NCI-H82 (cell line): ENCODE data around the gene ANKS6.
A peak's percentile ranks its signal among the peaks of the same experiment; 100 is the strongest.

Experiments used
- DNase-seq: peaks from one replicate; lab custom pipeline; 2025; lab: John Stamatoyannopoulos, UW

The ANKS6 gene

DNA sequence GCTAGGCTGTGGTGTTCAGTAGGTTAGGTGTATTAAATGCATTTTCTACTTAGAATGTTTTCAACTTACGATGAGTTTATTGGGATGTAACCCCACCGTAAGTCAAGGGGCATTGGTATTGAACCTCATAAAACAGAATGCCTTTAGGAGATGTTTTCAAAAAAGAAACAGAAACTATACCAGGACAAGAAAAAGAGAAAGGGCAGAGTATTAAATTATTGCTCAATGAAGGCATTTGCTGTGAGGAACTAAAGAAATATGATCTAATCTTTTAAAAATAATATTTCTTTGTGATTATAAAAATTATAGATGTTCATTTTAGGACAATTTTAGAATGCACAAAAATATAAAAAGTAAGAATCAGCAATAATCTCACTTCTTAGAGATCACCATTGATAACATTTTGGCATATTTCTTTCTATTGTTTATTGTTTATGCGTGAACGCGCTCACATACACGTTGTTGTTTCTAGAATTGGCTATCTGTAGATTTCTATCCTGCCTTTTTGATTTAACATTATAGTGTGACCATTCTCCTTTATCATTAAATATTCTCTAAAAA is 19.1 kb upstream of the ANKS6 start:
- no peak for DNase-seq

- no peak for DNase-seq
These were observed 14.8 kb upstream of the ANKS6 start for GRCh38 chr9:98811051-98811650.

GRCh38 chr9:98810102-98810842 is 13.9 kb upstream of the ANKS6 start:
- DNase-seq = peak; percentile 11

DNA sequence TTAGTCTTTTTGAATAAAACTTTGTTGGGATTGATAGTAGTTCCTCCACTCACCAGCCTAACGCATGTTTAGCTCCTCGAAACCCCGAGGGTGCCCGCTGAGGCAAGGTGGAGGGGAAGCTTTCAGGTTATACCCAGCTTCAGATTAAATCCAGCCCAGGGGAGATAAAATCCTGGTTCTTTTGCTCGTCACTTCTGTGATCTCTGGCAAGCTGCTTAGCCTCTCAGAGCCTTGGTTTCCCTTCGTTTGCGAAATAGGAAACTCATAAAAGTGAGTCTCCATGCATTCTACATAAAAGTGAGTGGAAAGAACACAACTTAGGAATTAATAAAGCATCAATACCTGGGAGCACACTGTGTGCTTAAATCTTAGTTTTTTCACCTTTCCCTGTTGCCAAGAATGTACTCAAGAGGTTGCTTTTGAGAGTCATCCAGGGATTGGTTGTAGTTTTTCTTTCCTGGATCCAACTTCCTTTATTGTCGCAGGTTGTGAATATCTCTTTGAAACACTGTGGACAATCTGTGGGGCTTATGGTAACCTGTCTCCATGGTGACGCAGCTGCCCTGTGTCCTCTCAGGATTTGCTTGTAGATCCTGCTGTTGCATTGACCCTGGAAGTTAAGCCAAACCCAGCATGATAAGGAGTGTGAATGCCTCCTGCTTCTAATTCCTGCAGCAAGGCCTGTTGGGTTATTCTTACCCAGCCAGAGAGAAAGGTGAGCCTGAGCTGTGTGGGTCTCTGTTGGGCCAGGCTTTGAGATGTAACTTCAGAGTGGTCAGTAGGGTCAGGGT is 13.2 kb upstream of the ANKS6 start:
- peak; percentile 67 for DNase-seq

- DNase-seq = no peak
These were observed 12.5 kb upstream of the ANKS6 start for GRCh38 chr9:98808875-98809274.

GRCh38 chr9:98808411-98808815 is 12.1 kb upstream of the ANKS6 start:
- no peak for DNase-seq

DNA sequence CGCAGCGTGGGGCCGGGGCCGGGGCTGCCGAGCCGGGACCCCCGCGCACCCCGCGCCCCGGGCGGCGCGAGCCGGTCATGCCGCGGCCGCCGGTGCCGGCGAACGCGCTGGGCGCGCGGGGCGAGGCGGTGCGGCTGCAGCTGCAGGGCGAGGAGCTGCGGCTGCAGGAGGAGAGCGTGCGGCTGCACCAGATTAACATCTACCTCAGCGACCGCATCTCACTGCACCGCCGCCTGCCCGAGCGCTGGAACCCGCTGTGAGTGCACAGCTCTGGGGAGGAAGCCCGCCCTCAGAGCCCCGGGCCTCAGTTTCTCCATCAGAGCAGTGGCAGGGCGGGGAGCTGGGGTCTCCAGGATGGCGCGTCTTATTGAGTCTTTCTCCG is 11.4 kb upstream of the ANKS6 start:
- DNase-seq = peak; percentile 45

DNA sequence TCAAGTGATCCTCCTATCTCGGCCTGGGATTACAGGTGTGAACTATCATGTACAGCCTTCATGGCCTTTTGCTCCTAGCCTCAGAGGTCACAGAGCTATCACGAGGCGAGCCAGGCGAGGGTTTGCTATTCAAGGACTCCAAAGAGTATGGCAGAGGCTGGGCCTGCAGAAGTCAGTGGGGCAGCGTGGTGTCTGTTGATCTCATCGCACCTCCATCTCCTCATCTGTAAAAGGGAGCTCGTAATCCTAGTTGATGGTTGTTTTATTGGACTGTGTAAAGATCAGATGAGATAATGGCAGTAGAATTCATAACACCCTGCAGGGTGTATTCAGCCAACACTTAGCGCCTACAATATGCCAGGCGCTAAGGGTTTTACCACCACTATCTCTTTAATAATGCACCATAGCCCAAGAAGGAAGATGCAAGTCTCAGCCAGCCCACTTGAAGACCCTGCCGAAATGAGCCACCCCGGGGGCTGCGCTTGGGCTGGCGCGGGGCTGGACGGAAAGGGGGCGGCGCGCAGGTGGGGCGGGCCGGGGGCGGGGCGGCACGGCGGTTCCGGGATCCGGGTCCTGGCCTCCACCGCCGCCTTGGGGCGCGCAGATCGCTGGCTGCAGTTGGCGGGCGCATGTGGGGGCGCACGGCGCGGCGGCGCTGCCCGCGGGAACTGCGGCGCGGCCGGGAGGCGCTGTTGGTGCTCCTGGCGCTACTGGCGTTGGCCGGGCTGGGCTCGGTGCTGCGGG is 10.9 kb upstream of the ANKS6 start, which contains the start of gene GALNT12:
Gene GALNT12 (plus strand): TSS at position 601 of the 744 bp plus-strand sequence. CDS start 29 bp downstream, at position 630.
- DNase-seq = peak; percentile 42

- DNase-seq = no peak
These were observed 10.2 kb upstream of the ANKS6 start for GRCh38 chr9:98806394-98807035.

GRCh38 chr9:98805506-98806272 is 9.3 kb upstream of the ANKS6 start:
- no peak for DNase-seq

DNA sequence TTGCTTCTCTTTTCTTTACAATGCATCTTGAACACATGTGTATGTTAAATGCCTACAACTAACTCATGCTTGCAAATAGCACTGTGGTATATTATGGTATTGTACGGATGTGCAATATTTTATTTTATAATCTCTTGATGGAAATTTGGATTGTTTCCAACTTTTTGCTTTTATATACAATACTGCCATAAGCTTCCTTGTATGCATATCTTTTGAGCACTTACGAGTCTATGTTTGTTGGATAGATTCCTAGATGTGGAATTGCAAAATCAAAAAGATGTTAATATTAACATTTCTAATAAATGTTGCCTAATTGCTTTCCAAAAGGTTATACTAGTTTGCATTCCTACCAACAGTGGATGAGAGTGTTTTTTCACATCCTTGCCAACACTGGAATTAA is 7.7 kb upstream of the ANKS6 start:
- no peak for DNase-seq

DNA sequence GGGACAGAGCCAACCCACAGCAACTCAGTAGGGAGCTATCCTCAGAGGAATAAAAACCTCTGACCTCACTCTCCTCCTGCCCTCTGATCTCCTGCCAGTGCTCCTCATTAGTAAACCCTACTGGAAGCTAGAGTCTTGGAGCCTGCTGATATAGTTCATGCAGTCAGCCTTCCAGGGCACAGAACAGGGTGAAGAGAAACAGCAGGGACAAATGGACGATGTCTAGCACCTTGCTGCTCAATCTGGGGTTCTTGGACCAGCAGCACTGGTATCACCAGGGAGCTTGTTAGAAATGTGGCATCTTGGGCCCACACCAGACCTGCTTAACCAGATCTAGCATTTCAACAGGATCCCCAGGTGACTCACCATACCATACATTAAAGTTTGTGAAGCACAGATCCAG is 5.6 kb upstream of the ANKS6 start:
- DNase-seq = no peak

GRCh38 chr9:98801561-98801960 is 5.2 kb upstream of the ANKS6 start:
- no peak for DNase-seq

DNA sequence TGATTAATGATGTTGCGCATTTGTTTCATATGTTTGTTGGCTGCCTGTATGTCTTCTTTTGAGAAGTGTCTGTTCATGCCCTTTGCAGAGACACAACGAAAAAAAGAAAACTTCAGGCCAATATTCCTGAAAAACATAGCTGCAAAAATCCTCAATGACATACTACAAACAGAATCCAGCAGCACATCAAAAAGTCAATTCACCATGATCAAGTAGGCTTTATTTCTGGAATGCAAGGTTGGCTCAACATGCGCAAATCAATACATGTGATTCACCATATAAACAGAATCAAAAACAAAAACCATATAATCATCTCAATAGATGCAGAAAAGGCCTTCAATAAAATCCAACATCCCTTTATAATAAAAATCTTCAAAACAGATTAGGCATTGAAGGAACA is 1.9 kb upstream of the ANKS6 start:
- no peak for DNase-seq

GRCh38 chr9:98797491-98797890 is 1.1 kb upstream of the ANKS6 start:
- DNase-seq = no peak

DNA sequence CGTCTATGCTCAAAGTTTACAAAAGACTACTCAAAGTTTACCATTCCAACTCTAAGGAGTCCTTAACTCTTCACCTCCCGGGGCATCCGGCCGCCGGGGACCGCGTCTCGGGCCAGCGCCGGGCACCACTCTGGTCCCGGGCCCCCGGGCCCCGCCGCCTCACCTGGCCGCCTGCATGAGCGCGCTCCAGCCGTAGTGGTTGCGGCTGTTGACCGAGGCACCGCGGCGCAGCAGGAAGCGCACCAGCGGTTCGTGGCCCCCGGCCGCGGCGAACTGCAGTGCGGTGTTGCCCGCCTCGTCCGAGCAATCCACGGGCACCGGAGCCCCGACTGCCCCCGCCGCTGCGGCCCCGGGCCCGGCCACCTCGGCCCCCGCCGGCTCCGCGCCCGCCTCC is 388 bp downstream of the ANKS6 start:
- peak; percentile 39 for DNase-seq

DNA sequence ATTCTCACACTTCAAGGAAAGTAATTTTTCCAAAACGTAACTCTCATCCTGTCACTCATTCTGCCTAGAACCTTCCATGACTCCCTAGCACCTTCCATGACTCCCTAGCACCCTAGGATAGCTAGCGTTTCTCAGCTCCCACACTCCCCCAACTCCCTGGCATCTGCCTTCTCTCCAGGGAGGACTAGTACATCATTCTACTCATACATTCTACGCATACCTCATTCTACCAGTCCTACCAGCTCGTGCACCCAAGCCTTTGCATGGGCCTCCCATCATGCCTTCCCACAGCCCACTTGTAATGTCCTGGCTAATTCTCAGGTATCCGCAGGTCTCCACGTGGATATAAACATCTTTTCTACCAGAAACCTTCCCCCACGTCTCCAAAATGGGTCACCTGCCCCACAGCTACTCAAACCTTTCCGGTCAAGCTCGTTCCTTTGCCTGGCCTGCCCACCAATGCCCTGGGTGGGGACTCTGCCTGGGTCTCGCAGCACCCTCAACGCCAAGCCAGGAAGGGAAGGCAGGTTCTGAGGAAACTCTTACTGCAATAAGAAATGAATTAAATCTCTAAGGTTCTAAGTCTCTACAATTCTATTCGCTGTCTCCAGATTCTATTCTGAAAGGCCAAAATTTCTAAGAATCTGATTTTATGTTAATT is 930 bp downstream of the ANKS6 start:
- DNase-seq = no peak

GRCh38 chr9:98794802-98795201 is 1.6 kb downstream of the ANKS6 start:
- no peak for DNase-seq

GRCh38 chr9:98793031-98793430 is 3.3 kb downstream of the ANKS6 start:
- no peak for DNase-seq
